ENCODE results near the gene SLC9A1. TPM values are rescaled to one million over a fixed set of nuclear protein-coding genes. Genes with fewer than 3 reads are reported as not detected.

The SLC9A1 gene
- total RNA-seq, 1 donor from 2014 or later = 28.8 TPM

- H3K36me3 Mint-ChIP-seq = no peaks in the 10 kb centered on the region
- no peak for DNase-seq (ENCODE audit: extremely low spot score, unreplicated experiment)
- TF ChIP-seq CTCF (conservative IDR thresholded peaks at IDR 0.05) = no peak
- H3K9me3 Mint-ChIP-seq = no peaks in the 10 kb centered on the region
- no peaks in the 10 kb centered on the region for H3K4me1 Mint-ChIP-seq (ENCODE audit: unreplicated experiment)
- H3K4me3 Mint-ChIP-seq = no peak overlapping the region
- no peak overlapping the region for H3K27ac Mint-ChIP-seq
- no peaks in the 10 kb centered on the region for H3K27me3 Mint-ChIP-seq
These were observed 77.0 kb downstream of the SLC9A1 start for GRCh38 chr1:27077968-27078367.

GRCh38 chr1:27076803-27077202, 78.1 kb downstream of the SLC9A1 start:
- Mint-ChIP-seq H3K36me3 (no peaks in the 10 kb centered on the region), H3K4me1 (ENCODE audit: unreplicated experiment) (no peaks in the 10 kb centered on the region), H3K27me3 (no peaks in the 10 kb centered on the region), H3K9me3 (no peaks in the 10 kb centered on the region), H3K27ac (no peak overlapping the region), H3K4me3 (no peak overlapping the region)
- TF ChIP-seq CTCF (conservative IDR thresholded peaks at IDR 0.05) = no peak
- DNase-seq (ENCODE audit: extremely low spot score, unreplicated experiment) = no peak

- DNase-seq (ENCODE audit: extremely low spot score, unreplicated experiment) = no peak
- peaks cover 10% of the 10 kb centered on the region for H3K4me1 Mint-ChIP-seq (ENCODE audit: unreplicated experiment)
- H3K4me3 Mint-ChIP-seq = no peak overlapping the region
- TF ChIP-seq CTCF (conservative IDR thresholded peaks at IDR 0.05) = no peak
- peaks cover 4% of the 10 kb centered on the region for H3K27me3 Mint-ChIP-seq
- H3K36me3 Mint-ChIP-seq = no peaks in the 10 kb centered on the region
- no peak overlapping the region for H3K27ac Mint-ChIP-seq
- no peaks in the 10 kb centered on the region for H3K9me3 Mint-ChIP-seq
These were observed 80.6 kb downstream of the SLC9A1 start for GRCh38 chr1:27074175-27074780.

- Mint-ChIP-seq H3K9me3 (no peaks in the 10 kb centered on the region), H3K36me3 (no peaks in the 10 kb centered on the region), H3K4me1 (ENCODE audit: unreplicated experiment) (peaks cover 10% of the 10 kb centered on the region), H3K27me3 (peaks cover 4% of the 10 kb centered on the region), H3K4me3 (peak overlapping the region; percentile 43), H3K27ac (peak overlapping the region; percentile 62)
- no peak for TF ChIP-seq CTCF (conservative IDR thresholded peaks at IDR 0.05)
- no peak for DNase-seq (ENCODE audit: extremely low spot score, unreplicated experiment)
These were observed 83.9 kb downstream of the SLC9A1 start for GRCh38 chr1:27071049-27071416.

GRCh38 chr1:27070390-27071048, 84.4 kb downstream of the SLC9A1 start:
- peaks cover 4% of the 10 kb centered on the region for H3K27me3 Mint-ChIP-seq
- no peak overlapping the region for H3K4me3 Mint-ChIP-seq
- DNase-seq (ENCODE audit: extremely low spot score, unreplicated experiment) = no peak
- no peaks in the 10 kb centered on the region for H3K36me3 Mint-ChIP-seq
- no peak for TF ChIP-seq CTCF (conservative IDR thresholded peaks at IDR 0.05)
- peaks cover 10% of the 10 kb centered on the region for H3K4me1 Mint-ChIP-seq (ENCODE audit: unreplicated experiment)
- peak overlapping the region; percentile 62 for H3K27ac Mint-ChIP-seq
- H3K9me3 Mint-ChIP-seq = no peaks in the 10 kb centered on the region
